ENCODE results near the gene HCN2. TPM values are rescaled to one million over a fixed set of nuclear protein-coding genes. Genes with fewer than 3 reads are reported as not detected.

The HCN2 gene
- total and polyA plus RNA-seq, 2 of the 13 experiments (the other 11 are each of a cell fraction or from before 2014, with no cell fraction given): 0.01 TPM; not detected in 1

DNA sequence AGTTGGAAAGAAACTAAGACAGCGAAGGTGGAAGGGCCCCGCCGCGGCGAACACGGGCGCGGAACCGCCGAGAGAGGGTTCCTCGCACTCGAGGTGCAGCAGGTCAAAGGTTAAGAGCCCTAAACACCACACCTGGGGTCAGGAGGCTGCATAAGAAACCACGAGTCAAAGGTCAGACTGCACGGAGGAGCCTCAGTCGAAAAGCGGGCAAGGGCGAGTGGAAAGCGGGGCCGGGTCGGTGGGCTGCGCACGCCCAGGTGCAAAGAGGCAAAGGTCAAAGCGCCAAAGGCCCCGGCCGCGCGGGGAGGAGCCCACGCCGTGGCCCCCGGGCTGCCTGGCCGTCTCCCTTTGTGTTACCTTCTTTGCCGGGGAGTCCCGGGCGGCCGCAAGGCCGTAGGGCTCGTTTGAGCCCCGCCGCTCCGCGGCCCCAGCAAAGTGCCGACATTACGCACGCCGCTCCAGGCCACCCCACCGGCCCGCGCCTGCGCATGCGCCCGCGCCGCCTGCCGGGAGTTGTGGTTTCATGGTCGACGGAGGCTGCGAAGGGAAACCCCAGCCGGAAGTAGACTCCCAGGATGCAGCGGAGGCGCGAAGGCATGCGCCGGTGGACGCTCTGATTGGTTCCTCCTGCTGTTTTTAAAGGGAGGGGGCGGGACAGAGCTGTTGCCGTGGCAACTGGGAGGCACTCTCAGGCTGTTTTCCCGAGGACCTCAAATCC, 43.5 kb downstream of the HCN2 start, which contains the start of gene POLRMT (continued):
- 0 out of 2 replicates have a peak, but pooled peaks have one; percentile 21 for TF ChIP-seq ZNF83 (CRISPR knock-in tag; IDR thresholded peaks at IDR 0.05; ENCODE audit: borderline replicate concordance)
- TF ChIP-seq, protein P1, sequence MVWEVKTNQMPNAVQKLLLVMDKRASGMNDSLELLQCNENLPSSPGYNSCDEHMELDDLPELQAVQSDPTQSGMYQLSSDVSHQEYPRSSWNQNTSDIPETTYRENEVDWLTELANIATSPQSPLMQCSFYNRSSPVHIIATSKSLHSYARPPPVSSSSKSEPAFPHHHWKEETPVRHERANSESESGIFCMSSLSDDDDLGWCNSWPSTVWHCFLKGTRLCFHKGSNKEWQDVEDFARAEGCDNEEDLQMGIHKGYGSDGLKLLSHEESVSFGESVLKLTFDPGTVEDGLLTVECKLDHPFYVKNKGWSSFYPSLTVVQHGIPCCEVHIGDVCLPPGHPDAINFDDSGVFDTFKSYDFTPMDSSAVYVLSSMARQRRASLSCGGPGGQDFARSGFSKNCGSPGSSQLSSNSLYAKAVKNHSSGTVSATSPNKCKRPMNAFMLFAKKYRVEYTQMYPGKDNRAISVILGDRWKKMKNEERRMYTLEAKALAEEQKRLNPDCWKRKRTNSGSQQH (CRISPR knock-in tag; IDR thresholded peaks at IDR 0.05; ENCODE audit: low read depth): peak; percentile 54; the same call in 1 of the 2 replicates
- TF ChIP-seq HNRNPK (IDR thresholded peaks at IDR 0.05; ENCODE audit: low read depth, low read length, poor library complexity, severe bottlenecking): no peak
- TF ChIP-seq HNRNPLL (IDR thresholded peaks at IDR 0.05; ENCODE audit: low read depth, low read length, poor library complexity, severe bottlenecking): peak; percentile 56
- TF ChIP-seq PHF21A (CRISPR knock-in tag; IDR thresholded peaks at IDR 0.05): no peak; the same call in 1 of the 2 replicates
- TF ChIP-seq TRIM24 (CRISPR knock-in tag; IDR thresholded peaks at IDR 0.05): no peak
- no peak for TF ChIP-seq STAT5B (CRISPR knock-in tag; IDR thresholded peaks at IDR 0.05)
- TF ChIP-seq, protein P2, sequence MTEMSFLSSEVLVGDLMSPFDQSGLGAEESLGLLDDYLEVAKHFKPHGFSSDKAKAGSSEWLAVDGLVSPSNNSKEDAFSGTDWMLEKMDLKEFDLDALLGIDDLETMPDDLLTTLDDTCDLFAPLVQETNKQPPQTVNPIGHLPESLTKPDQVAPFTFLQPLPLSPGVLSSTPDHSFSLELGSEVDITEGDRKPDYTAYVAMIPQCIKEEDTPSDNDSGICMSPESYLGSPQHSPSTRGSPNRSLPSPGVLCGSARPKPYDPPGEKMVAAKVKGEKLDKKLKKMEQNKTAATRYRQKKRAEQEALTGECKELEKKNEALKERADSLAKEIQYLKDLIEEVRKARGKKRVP (CRISPR knock-in tag; IDR thresholded peaks at IDR 0.05): 0 out of 4 replicates have a peak, but pooled peaks of 1 of the 2 experiments have one; percentile 14
- TF ChIP-seq GATA4 (IDR thresholded peaks at IDR 0.05; ENCODE audit: borderline replicate concordance, low read depth): no peak
- TF ChIP-seq, protein P3, sequence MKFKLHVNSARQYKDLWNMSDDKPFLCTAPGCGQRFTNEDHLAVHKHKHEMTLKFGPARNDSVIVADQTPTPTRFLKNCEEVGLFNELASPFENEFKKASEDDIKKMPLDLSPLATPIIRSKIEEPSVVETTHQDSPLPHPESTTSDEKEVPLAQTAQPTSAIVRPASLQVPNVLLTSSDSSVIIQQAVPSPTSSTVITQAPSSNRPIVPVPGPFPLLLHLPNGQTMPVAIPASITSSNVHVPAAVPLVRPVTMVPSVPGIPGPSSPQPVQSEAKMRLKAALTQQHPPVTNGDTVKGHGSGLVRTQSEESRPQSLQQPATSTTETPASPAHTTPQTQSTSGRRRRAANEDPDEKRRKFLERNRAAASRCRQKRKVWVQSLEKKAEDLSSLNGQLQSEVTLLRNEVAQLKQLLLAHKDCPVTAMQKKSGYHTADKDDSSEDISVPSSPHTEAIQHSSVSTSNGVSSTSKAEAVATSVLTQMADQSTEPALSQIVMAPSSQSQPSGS (CRISPR knock-in tag; IDR thresholded peaks at IDR 0.05): peak; percentile 63
- TF ChIP-seq ZNF18 (CRISPR knock-in tag; IDR thresholded peaks at IDR 0.05; ENCODE audit: insufficient replicate concordance): no peak
- TF ChIP-seq ZNF724P (CRISPR knock-in tag; IDR thresholded peaks at IDR 0.05; ENCODE audit: borderline replicate concordance): no peak
- no peak for TF ChIP-seq ZNF652 (CRISPR knock-in tag; IDR thresholded peaks at IDR 0.05; ENCODE audit: borderline replicate concordance, low read depth)
- TF ChIP-seq ZNF75D (CRISPR knock-in tag; IDR thresholded peaks at IDR 0.05; ENCODE audit: borderline replicate concordance): no peak
- TF ChIP-seq HOXA7 (CRISPR knock-in tag; IDR thresholded peaks at IDR 0.05): no peak
- no peak for TF ChIP-seq ZNF30 (CRISPR knock-in tag; IDR thresholded peaks at IDR 0.05)
- peak; percentile 59; the same call in 1 of the 2 replicates for TF ChIP-seq MAZ (IDR thresholded peaks at IDR 0.05; ENCODE audit: borderline replicate concordance, low read depth, low read length)
- TF ChIP-seq MAZ (CRISPR knock-in tag; IDR thresholded peaks at IDR 0.05; ENCODE audit: low read depth): peak; percentile 42; the same call in 1 of the 2 replicates
- TF ChIP-seq, protein P4, sequence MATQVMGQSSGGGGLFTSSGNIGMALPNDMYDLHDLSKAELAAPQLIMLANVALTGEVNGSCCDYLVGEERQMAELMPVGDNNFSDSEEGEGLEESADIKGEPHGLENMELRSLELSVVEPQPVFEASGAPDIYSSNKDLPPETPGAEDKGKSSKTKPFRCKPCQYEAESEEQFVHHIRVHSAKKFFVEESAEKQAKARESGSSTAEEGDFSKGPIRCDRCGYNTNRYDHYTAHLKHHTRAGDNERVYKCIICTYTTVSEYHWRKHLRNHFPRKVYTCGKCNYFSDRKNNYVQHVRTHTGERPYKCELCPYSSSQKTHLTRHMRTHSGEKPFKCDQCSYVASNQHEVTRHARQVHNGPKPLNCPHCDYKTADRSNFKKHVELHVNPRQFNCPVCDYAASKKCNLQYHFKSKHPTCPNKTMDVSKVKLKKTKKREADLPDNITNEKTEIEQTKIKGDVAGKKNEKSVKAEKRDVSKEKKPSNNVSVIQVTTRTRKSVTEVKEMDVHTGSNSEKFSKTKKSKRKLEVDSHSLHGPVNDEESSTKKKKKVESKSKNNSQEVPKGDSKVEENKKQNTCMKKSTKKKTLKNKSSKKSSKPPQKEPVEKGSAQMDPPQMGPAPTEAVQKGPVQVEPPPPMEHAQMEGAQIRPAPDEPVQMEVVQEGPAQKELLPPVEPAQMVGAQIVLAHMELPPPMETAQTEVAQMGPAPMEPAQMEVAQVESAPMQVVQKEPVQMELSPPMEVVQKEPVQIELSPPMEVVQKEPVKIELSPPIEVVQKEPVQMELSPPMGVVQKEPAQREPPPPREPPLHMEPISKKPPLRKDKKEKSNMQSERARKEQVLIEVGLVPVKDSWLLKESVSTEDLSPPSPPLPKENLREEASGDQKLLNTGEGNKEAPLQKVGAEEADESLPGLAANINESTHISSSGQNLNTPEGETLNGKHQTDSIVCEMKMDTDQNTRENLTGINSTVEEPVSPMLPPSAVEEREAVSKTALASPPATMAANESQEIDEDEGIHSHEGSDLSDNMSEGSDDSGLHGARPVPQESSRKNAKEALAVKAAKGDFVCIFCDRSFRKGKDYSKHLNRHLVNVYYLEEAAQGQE (IDR thresholded peaks at IDR 0.05; ENCODE audit: borderline replicate concordance in 1 of 2, low read depth in 1 of 2, low read length in 2 of 2): no peak

Measured in HepG2 (cell line).